HG03439 (cell line): ENCODE data around the gene IGFN1.

ENCODE experiments used
- ATAC-seq: cut with Tn5 transposase; IDR thresholded peaks from one replicate; pipeline ENCODE4 v1.9.1; 2021; ENCODE audit warnings: mild to moderate bottlenecking, moderate library complexity; ENCODE audit not compliant: unreplicated experiment

Gene IGFN1

GRCh38 chr1:201190624-201191051 is at the start of gene IGFN1:
TSS of gene IGFN1 (plus strand) at chr1:201190824. CDS start at chr1:201193294, 2,470 bp downstream.
- ATAC-seq: no peak

DNA sequence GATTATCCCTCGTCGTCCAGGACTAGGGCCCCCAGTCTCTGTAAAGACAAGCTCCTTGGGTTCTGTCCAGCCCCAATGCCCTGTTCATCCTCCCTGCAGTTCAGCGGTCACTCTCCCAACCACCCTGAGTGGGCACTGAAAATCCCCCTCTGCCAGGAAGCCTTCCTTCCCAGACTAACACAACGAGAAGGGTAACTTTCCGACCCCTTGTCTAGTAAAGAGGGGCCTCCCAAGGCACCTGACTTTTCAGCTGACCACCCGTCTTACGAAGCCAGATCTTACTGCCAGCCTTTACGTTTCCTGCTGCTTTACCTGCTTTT is 49.7 kb upstream of the IGFN1 start:
- ATAC-seq: no peak

- ATAC-seq: no peak
Measured at GRCh38 chr1:201141418-201141817, 49.2 kb upstream of the IGFN1 start.

DNA sequence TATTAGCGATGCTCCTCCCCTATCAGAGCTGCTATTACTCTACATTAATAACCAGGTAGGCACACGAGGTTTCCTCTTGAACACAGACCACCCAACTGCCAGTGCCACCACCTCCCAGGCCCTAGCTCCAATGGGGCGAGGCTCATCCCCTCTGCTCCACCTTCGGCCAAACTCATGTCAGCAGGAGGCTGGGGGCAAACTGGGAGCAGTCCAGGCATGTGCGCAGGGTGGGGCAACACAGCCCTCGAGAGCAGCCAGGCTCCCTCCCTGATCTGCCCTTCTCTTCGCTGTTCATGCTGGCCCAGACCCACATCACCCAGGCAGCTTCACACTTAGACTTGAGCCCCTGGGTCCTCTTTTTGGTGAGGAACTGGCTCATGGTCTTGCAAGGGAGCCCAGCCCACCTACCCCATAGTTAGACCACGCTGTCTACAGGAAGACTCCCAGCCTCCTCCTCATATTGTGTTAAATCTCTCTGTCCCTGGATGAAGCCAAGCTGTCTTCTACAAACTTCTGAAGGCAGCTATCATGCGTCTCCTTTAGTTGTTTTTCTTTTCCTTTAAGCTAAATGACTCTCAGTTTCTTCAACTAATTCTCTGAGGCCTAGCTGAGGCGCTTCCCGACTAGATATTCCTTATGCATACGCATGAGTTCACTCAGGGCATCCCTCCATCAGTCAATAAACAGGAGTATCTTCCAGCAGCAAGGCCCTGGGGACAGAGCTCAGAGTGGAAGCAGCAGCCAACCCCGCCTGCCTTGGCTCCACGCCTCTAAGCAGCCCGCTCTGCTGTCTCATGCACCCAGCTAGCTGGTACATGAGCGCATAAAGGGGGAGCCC is 48.4 kb upstream of the IGFN1 start:
- ATAC-seq: no peak

DNA sequence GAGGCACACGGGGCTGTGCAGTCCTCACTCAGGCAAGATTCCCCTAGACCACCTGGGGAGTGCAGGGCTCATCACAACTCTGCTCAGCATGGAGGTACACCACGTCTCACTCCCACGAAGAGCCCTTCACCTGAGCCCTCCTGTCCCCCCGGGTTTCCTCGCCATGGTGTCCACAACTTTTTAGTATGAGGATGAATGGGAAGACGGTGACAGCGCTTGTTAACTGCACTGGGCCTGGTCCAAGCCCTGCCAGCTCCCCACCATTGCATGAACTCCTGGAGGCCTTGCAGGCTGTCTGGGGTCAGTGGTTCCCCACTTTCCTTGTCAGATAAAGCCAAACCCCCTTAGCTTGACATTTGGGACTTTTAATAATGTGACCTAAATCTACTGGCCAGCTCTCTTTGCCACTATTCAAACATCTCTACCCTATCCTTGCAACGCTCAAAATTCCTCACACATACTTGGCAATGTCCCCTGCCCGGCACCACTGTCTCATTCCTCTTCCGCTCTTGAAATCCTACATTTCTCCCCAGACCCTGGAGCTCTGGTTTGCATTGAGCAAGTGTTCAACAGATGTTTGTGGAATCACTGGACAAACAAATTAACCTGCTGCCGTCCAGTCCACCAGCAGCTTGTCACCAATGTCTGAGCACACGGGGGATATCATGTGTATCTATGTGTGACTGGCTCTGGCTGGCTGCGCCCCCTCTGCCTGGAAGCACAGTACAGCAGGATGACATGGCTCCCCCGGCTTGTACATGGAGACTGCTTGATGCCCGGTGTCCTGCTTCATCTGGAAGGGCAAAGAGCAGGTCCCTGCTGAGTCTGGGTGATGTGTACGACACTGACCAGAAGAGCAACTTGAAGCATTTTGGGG is 47.5 kb upstream of the IGFN1 start:
- ATAC-seq: no peak

GRCh38 chr1:201143726-201144635 is 46.6 kb upstream of the IGFN1 start:
- ATAC-seq: no peak

- no peak for ATAC-seq
Measured at GRCh38 chr1:201144701-201145100, 45.9 kb upstream of the IGFN1 start.

GRCh38 chr1:201145132-201145531 is 45.5 kb upstream of the IGFN1 start:
- ATAC-seq: no peak

- no peak for ATAC-seq
Measured at GRCh38 chr1:201145816-201146215, 44.8 kb upstream of the IGFN1 start.

DNA sequence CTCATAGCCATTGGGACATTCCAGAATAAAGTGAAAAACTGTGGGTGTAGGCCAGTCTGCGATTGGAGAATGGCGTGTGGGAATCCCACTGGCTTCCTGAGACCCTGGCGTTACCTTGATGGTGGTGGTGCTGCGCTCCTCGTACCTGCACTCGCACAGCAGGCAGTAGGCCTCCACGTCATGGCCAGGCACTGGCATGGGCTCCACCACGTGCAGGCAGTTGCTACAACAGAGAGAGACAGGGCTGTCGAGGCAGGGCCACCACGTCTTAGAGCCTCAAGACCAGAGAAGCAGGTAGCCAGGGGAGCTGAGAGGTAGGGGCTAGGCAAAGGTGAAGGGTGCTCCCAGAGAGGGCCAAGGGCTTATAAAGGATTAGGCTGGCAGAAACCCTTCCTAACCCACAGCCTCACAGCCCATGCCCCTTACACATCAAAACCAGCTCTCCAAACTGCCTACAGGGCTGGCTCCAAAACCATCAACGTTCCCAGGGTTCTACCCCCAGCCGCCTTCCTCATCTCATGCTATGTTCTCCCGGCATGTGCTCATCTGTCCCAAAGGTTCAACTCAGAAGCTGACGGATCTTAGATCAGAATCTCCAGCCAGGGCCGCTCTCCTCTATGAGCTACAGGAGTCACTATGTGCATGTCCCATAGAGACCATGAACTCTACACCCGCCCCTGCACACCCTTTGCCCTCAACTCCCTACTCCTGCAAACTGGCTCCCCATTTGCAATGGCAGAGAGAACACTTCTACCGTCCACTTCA is 43.8 kb upstream of the IGFN1 start:
- ATAC-seq: no peak

- no peak for ATAC-seq
Measured at GRCh38 chr1:201147396-201148015, 43.1 kb upstream of the IGFN1 start.

DNA sequence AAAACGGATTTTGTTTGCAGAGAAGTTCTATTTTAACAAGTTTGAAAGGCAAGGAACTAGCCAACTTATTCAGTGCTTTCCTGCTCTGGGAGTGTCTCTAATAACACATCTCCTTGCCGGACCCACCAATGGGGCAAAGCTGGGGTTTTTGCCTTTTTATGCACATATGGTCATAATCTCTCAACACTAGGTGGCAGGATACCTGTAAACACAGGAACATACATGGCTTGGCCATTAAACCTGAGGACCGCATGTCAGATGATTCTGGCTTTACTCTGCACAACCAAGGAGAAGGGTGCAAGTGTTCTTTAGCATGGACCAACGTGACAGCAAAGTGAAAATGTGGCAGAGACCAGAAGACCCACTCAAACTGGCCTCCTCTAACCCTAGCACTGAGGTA is 41.2 kb upstream of the IGFN1 start:
- ATAC-seq: no peak

- peak; percentile 73 for ATAC-seq
Measured at GRCh38 chr1:201153474-201154388, 36.9 kb upstream of the IGFN1 start.

GRCh38 chr1:201154389-201155165 is 36.0 kb upstream of the IGFN1 start, which contains the start of gene TMEM9:
TSS of gene TMEM9 (minus strand) at chr1:201154474. CDS start at chr1:201153923, 551 bp downstream.
- peak; percentile 96 for ATAC-seq

GRCh38 chr1:201155354-201155753 is 35.3 kb upstream of the IGFN1 start:
- no peak for ATAC-seq

DNA sequence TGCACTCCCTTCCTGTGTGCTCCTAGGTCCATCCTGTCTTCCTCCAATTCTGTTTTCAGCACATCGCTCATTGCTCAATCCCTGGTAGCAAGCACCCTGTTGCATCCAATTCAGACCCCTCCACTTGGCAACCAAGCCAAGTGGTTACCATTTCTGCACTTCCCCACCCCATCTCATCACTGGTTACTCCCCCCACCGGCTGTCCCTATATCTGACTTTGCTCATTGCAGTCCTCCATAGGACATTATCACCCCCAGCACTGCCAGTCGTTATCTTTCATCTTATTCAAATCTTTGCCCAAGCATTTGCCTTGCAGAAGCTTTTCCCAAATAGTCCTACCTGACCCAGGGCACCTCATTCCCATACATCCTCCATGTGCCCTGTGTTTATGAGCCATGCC is 34.3 kb upstream of the IGFN1 start:
- ATAC-seq: no peak

DNA sequence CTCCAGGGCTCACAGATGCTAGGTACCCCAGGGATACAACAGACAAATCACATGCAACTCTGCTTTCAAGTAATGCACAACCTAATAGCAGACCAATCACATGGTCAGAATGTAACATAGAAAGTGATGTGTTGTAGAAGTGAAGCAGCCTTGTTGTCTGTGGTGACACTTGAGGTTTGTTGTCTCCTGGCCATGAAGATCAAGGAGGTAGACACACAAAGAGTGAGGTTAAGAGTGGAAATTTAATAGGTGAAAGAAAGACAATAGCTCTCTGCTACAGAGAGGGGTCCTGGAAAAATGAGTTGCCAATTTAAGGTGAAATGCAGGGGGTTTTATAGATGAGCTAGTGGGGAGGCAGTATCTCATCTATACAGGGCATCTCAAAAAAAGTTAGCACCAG is 33.8 kb upstream of the IGFN1 start:
- no peak for ATAC-seq

DNA sequence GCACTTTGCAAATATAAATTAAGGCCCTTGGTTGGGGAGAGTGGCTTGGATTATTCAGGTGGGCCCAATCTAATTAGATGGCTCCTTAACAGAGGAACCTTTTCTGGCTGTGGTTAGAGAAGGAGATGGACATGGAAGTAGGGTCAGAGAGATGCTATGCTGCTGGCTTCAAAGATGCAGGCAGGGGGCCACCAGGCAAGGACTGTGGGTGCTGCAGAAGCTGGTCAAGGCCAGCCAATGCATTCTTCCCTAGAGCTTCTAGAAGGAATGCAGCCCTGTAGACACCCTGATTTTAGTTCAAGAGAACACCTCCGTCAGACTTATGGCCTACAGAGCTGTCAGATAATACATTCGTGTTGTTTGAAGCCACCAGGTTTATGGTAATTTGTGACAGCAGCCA is 32.7 kb upstream of the IGFN1 start:
- ATAC-seq: no peak
